CD14-positive monocyte (primary cell): Measurements from ENCODE around the gene SLC13A3. TPM values are rescaled to one million over a fixed set of nuclear protein-coding genes. Genes with fewer than 3 reads are reported as not detected.

Experiments
- DNase-seq, 3 donors: peaks; one replicate each; pipeline ENCODE4 v3.0.0-alpha.2; 2011 to 2022
- H2AFZ ChIP-seq: 2 replicates; pipeline ENCODE4 v1.6.0; 2012; ENCODE audit warnings: mild to moderate bottlenecking, low read depth, low read length, inconsistent platforms; ENCODE audit not compliant: insufficient read depth, poor library complexity, severe bottlenecking
- H3K27ac ChIP-seq, 2 donors: 1 replicate in 1 of 2; 2 replicates in 1 of 2; pipeline ENCODE4 v1.5.1; 2012 to 2013; ENCODE audit warnings: low read length in 2 of 2, control low read depth in 1 of 2, inconsistent platforms in 1 of 2, low read depth in 1 of 2, mild to moderate bottlenecking in 1 of 2
- H3K27me3 ChIP-seq, 2 donors: one replicate each; pipeline versions ENCODE4 v1.6.0 to v1.6.1; 2011 to 2013; ENCODE audit warnings: low read length in 2 of 2; ENCODE audit not compliant: control insufficient read depth in 2 of 2, insufficient read depth in 2 of 2
- H3K36me3 ChIP-seq, 2 donors: replicated peaks in 1 of 2; 1 replicate in 1 of 2; 2 replicates in 1 of 2; pipeline versions ENCODE4 v1.5.1 to v1.6.1; 2012 to 2013; ENCODE audit warnings: low read length in 2 of 2, control low read depth in 1 of 2, inconsistent platforms in 1 of 2, mild to moderate bottlenecking in 1 of 2; ENCODE audit not compliant: insufficient read depth in 2 of 2, control insufficient read depth in 1 of 2
- H3K4me1 ChIP-seq, 2 donors: 1 replicate in 1 of 2; 2 replicates in 1 of 2; pipeline versions ENCODE4 v1.5.1 to v1.6.1; 2012 to 2013; ENCODE audit warnings: low read length in 2 of 2, control low read depth in 1 of 2, inconsistent platforms in 1 of 2, mild to moderate bottlenecking in 1 of 2, moderate library complexity in 1 of 2; ENCODE audit not compliant: insufficient read depth in 2 of 2, control insufficient read depth in 1 of 2
- H3K4me2 ChIP-seq: replicated peaks from 2 replicates; pipeline ENCODE3; 2012; ENCODE audit warnings: low read length, moderate library complexity, mild to moderate bottlenecking; ENCODE audit not compliant: poor library complexity, severe bottlenecking; ENCODE audit errors: extremely low read depth
- H3K4me3 ChIP-seq, 3 experiments: fragments of 200-600 bp in 1 of 3; sonication (generic) in 1 of 3; replicated peaks in 1 of 3; 1 replicate in 2 of 3; 2 replicates in 1 of 3; pipeline ENCODE4 v1.5.1; 2011 to 2013; ENCODE audit warnings: low read length in 3 of 3, mild to moderate bottlenecking in 3 of 3, control low read depth in 2 of 3, low read depth in 2 of 3, inconsistent platforms in 1 of 3, moderate library complexity in 1 of 3
- H3K79me2 ChIP-seq: 2 replicates; pipeline ENCODE4 v1.6.0; 2012; ENCODE audit warnings: mild to moderate bottlenecking, control low read depth, inconsistent platforms, low read length, moderate library complexity; ENCODE audit not compliant: insufficient read depth
- H3K9ac ChIP-seq: 2 replicates; pipeline ENCODE4 v1.6.0; 2017; ENCODE audit warnings: low read length, mild to moderate bottlenecking; ENCODE audit not compliant: insufficient read depth, poor library complexity, severe bottlenecking
- H3K9me3 ChIP-seq, 2 donors: replicated peaks in 1 of 2; 1 replicate in 1 of 2; 2 replicates in 1 of 2; pipeline versions ENCODE4 v1.5.1 to v1.6.1; 2012 to 2013; ENCODE audit warnings: low read length in 2 of 2, control low read depth in 1 of 2; ENCODE audit not compliant: control insufficient read depth in 1 of 2, insufficient read depth in 1 of 2
- H4K20me1 ChIP-seq: 2 replicates; pipeline ENCODE4 v1.6.0; 2012; ENCODE audit warnings: mild to moderate bottlenecking, low read length, control low read depth, moderate library complexity; ENCODE audit not compliant: insufficient read depth
- H3K27ac Mint-ChIP-seq, 7 donors: one replicate each; pipeline ENCODE4 v1.8.0; 2020; ENCODE audit warnings: mild to moderate bottlenecking in 7 of 7, mixed read lengths in 7 of 7, moderate library complexity in 6 of 7, inconsistent platforms in 2 of 7
- H3K27me3 Mint-ChIP-seq, 3 donors: one replicate each; pipeline ENCODE4 v1.8.0; 2021 to 2022; ENCODE audit warnings: low read depth in 3 of 3, mild to moderate bottlenecking in 3 of 3, mixed read lengths in 3 of 3, moderate library complexity in 3 of 3, inconsistent platforms in 1 of 3
- H3K36me3 Mint-ChIP-seq, 2 donors: one replicate each; pipeline ENCODE4 v1.8.0; 2020; ENCODE audit warnings: mixed read lengths in 2 of 2, inconsistent platforms in 1 of 2, mild to moderate bottlenecking in 1 of 2
- H3K4me1 Mint-ChIP-seq: one replicate; pipeline ENCODE4 v1.8.0; 2020; ENCODE audit warnings: mild to moderate bottlenecking, mixed read lengths
- H3K4me3 Mint-ChIP-seq, 2 donors: one replicate each; pipeline ENCODE4 v1.8.0; 2020; ENCODE audit warnings: mild to moderate bottlenecking in 2 of 2, mixed read lengths in 2 of 2, moderate library complexity in 1 of 2
- H3K9me3 Mint-ChIP-seq, 7 donors: one replicate each; pipeline ENCODE4 v1.8.0; 2020 to 2022; ENCODE audit warnings: mixed read lengths in 7 of 7, mild to moderate bottlenecking in 6 of 7, moderate library complexity in 6 of 7, inconsistent platforms in 2 of 7
- WGBS: methylation state at CpG from one replicate; pipeline ENCODE4 v1.1.5; 2013; ENCODE audit warnings: missing lambda C conversion rate; ENCODE audit not compliant: insufficient coverage; 5-methylcytosine and 5-hydroxymethylcytosine counted together
- intact Hi-C, 2 donors: fragments of 100-400 bp; cut with micrococcal nuclease; formaldehyde crosslinking; loops; one replicate each; pipeline versions ENCODE4 v1.15.0 to v1.15.1; 2023
- polyA plus RNA-seq, 3 donors: library from polyadenylated mRNA; depleted of rRNA in 1 of 3; unstranded in 2 of 3; stranded (reverse) in 1 of 3; fragments of 300-500 nt in 2 of 3; fragments of >200 nt in 1 of 3; fragmentation: Illumina TruSeq in 2 of 3; gene quantifications; 1 replicate in 2 of 3; 2 replicates in 1 of 3; pipeline ENCODE4 v1.2.3, GENCODE V29; 2012 to 2021
- TF ChIP-seq, protein P1 (sequence below): fragments of 200-600 bp; IDR thresholded peaks from one replicate; pipeline ENCODE4 v1.8.0; 2022; ENCODE audit warnings: antibody characterized with exemption, mild to moderate bottlenecking

Gene SLC13A3
- polyA plus RNA-seq, 3 donors, result 0.04 TPM; not detected in 2

DNA sequence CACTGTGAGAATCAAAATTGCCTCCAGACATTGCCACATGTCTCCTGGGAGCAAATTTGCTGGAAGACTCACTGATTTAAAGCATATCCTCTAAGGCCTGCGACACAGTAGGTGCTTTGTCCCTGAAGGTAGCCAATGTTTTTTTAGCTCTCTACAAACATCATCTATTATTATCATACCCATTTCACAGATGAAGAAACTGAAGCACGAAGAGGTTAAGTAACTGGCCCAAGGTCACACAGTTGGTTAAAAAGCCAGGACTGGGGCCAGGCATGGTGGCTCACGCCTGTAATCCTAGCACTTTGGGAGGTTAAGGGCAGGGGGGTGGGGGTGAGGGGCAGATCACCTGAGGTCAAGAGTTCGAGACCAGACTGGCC, 12.4 kb downstream of the SLC13A3 start:
- H3K4me1 Mint-ChIP-seq, result peaks cover 6% of the 10 kb centered on the region
- Histone ChIP-seq H3K36me3 (no peaks in the 10 kb centered on the region), H4K20me1 (no peaks in the 10 kb centered on the region), H3K79me2 (no peaks in the 10 kb centered on the region), H3K9ac (no peak overlapping the region), H3K27me3 (no peaks in the 10 kb centered on the region), H3K27ac (no peak overlapping the region), H2AFZ (no peak overlapping the region), H3K4me2 (no peak overlapping the region), H3K4me1 (no peaks in the 10 kb centered on the region), H3K4me3 (no peak overlapping the region), H3K9me3 (no peaks in the 10 kb centered on the region)
- WGBS, result 100% methylated on average over 3 of the region's 4 CpGs
- H3K27me3 Mint-ChIP-seq, result peaks cover 11 to 13% (median 13%) of the 10 kb centered on the region in 3 donors
- no peak overlapping the region for H3K4me3 Mint-ChIP-seq
- TF ChIP-seq, protein P1, sequence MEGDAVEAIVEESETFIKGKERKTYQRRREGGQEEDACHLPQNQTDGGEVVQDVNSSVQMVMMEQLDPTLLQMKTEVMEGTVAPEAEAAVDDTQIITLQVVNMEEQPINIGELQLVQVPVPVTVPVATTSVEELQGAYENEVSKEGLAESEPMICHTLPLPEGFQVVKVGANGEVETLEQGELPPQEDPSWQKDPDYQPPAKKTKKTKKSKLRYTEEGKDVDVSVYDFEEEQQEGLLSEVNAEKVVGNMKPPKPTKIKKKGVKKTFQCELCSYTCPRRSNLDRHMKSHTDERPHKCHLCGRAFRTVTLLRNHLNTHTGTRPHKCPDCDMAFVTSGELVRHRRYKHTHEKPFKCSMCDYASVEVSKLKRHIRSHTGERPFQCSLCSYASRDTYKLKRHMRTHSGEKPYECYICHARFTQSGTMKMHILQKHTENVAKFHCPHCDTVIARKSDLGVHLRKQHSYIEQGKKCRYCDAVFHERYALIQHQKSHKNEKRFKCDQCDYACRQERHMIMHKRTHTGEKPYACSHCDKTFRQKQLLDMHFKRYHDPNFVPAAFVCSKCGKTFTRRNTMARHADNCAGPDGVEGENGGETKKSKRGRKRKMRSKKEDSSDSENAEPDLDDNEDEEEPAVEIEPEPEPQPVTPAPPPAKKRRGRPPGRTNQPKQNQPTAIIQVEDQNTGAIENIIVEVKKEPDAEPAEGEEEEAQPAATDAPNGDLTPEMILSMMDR, result no peak
- peaks cover 0 to 4% (median 0%) of the 10 kb centered on the region in 7 donors for H3K9me3 Mint-ChIP-seq
- H3K27ac Mint-ChIP-seq, result no peak overlapping the region
- H3K36me3 Mint-ChIP-seq, result no peaks in the 10 kb centered on the region
- DNase-seq, result no peak
- intact Hi-C loops, result no loop called here

DNA sequence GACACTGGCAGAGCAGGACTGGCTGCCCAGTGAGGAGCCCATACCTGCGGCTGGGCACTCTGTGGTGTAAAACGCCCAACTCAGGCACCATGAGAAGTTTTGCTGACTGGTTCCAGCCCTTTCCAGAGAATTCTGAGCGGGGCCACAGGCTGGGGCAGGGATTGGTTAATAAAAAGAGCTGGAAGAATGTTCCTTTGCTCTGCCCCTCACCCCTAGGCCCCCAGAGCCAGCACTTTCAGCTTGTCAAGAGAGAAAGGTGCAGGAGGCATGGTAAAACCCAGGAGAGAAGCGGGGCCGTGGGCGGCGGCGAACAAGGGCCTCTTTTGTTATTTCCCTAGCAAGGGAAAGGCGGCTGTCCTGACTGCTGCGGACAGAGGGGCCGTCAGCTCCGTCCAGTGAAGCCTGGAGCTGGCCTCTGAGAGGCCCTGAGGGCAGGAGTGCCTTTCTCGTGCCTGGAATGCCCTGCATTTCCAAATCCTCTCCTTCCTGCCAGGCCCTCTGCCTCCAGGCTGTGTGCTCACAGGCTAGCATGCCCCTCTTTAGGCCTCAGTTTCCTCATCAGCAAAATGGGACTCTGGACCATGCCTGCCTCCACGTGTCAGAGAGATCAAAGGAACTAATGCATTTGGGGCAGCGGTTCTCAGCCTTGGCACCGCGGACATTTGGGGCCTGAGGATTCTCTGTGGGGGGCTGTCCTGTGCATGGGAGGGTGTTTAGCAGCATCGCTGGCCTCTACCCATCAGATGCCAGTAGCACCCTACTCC, 12.9 kb downstream of the SLC13A3 start:
- Mint-ChIP-seq H3K4me1 (peaks cover 6% of the 10 kb centered on the region), H3K27ac (no peak overlapping the region), H3K36me3 (no peaks in the 10 kb centered on the region), H3K9me3 (peaks cover 0 to 4% (median 0%) of the 10 kb centered on the region in 7 donors), H3K4me3 (no peak overlapping the region), H3K27me3 (peaks cover 8 to 13% (median 8%) of the 10 kb centered on the region in 3 donors)
- Histone ChIP-seq H3K27me3 (no peaks in the 10 kb centered on the region), H4K20me1 (no peaks in the 10 kb centered on the region), H3K27ac (no peak overlapping the region), H3K79me2 (no peaks in the 10 kb centered on the region), H3K4me1 (no peaks in the 10 kb centered on the region), H3K9ac (no peak overlapping the region), H3K36me3 (no peaks in the 10 kb centered on the region), H3K4me3 (no peak overlapping the region), H3K4me2 (no peak overlapping the region), H3K9me3 (no peaks in the 10 kb centered on the region), H2AFZ (no peak overlapping the region)
- DNase-seq, result no peak
- WGBS, result 95% methylated on average over 13 of the region's 18 CpGs
- TF ChIP-seq, protein P1, result no peak
- intact Hi-C loops, result no loop called here
